Fibroblast of lung (primary cell): Measurements from ENCODE around the gene TOLLIP. TPM values are rescaled to one million over a fixed set of nuclear protein-coding genes. Genes with fewer than 3 reads are reported as not detected.

Experiments
- DNase-seq, 2 donors: peaks; one replicate each; pipeline versions ENCODE4 v3.0.0 to v3.0.0-alpha.2; 2010; ENCODE audit warnings: low read depth in 2 of 2
- H2AFZ ChIP-seq: 2 replicates; pipeline ENCODE4 v1.5.1; 2012; ENCODE audit warnings: low read length, control low read depth, inconsistent platforms
- H3K27ac ChIP-seq: 2 replicates; pipeline ENCODE4 v1.5.1; 2011; ENCODE audit warnings: low read length, control low read depth; ENCODE audit not compliant: insufficient read depth
- H3K27me3 ChIP-seq: 2 replicates; pipeline ENCODE4 v1.5.1; 2011; ENCODE audit warnings: mild to moderate bottlenecking, low read length; ENCODE audit not compliant: control insufficient read depth, insufficient read depth
- H3K36me3 ChIP-seq: 2 replicates; pipeline ENCODE4 v1.5.1; 2011; ENCODE audit warnings: low read length; ENCODE audit not compliant: control insufficient read depth, insufficient read depth
- H3K4me1 ChIP-seq: 2 replicates; pipeline ENCODE4 v1.5.1; 2011; ENCODE audit warnings: low read length; ENCODE audit not compliant: control insufficient read depth, insufficient read depth; ENCODE audit errors: extremely low read depth
- H3K4me2 ChIP-seq: 2 replicates; pipeline ENCODE4 v1.5.1; 2011; ENCODE audit warnings: low read length, control low read depth; ENCODE audit not compliant: insufficient read depth; ENCODE audit errors: extremely low read depth
- H3K4me3 ChIP-seq, 4 experiments: fragments of 200-600 bp in 1 of 4; sonication (generic) in 1 of 4; replicated peaks in 1 of 4; 2 replicates each; pipeline ENCODE4 v1.5.1; 2011 to 2016; ENCODE audit warnings: low read length in 4 of 4, low read depth in 3 of 4, mild to moderate bottlenecking in 3 of 4, control low read depth in 2 of 4, inconsistent platforms in 1 of 4, mixed read lengths in 1 of 4; ENCODE audit not compliant: insufficient read depth in 1 of 4; ENCODE audit errors: control extremely low read depth in 1 of 4
- H3K79me2 ChIP-seq: 2 replicates; pipeline ENCODE4 v1.5.1; 2012; ENCODE audit warnings: mild to moderate bottlenecking, low read length, inconsistent platforms; ENCODE audit not compliant: control insufficient read depth, insufficient read depth
- H3K9ac ChIP-seq: 2 replicates; pipeline ENCODE4 v1.5.1; 2011; ENCODE audit warnings: mild to moderate bottlenecking, low read length, control low read depth; ENCODE audit not compliant: insufficient read depth
- H3K9me3 ChIP-seq: 2 replicates; pipeline ENCODE4 v1.5.1; 2012; ENCODE audit warnings: low read depth, low read length; ENCODE audit not compliant: control insufficient read depth, insufficient read depth
- H4K20me1 ChIP-seq: 2 replicates; pipeline ENCODE4 v1.5.1; 2011; ENCODE audit warnings: low read length; ENCODE audit not compliant: control insufficient read depth, insufficient read depth; ENCODE audit errors: extremely low read depth
- CTCF ChIP-seq, 2 donors: IDR thresholded peaks in 1 of 2; conservative IDR thresholded peaks in 1 of 2; 1 replicate in 1 of 2; 2 replicates in 1 of 2; pipeline ENCODE4 v1.5.1; 2011 to 2012; ENCODE audit warnings: low read length in 2 of 2, control low read depth in 1 of 2, inconsistent platforms in 1 of 2, low read depth in 1 of 2, mild to moderate bottlenecking in 1 of 2
- EZH2 ChIP-seq: IDR thresholded peaks from 2 replicates; pipeline ENCODE4 v1.5.1; 2012; ENCODE audit warnings: low read length, control low read depth, mild to moderate bottlenecking; ENCODE audit errors: missing control alignments
- polyA plus RNA-seq, 2 donors: library from polyadenylated mRNA; depleted of rRNA in 1 of 2; stranded (reverse) in 1 of 2; unstranded in 1 of 2; fragments of >200 nt; gene quantifications; 2 replicates each; pipeline ENCODE4 v1.2.1, GENCODE V29; 2011 to 2012; ENCODE audit warnings: missing spikeins in 1 of 2
- total RNA-seq: library from RNA; depleted of rRNA; stranded (reverse); fragments of >200 nt; gene quantifications from 2 replicates; pipeline ENCODE4 v1.2.1, GENCODE V29; 2014

Gene TOLLIP
- total and polyA plus RNA-seq, 2 donors (not counting 1 experiment from before 2014, with no cell fraction given) = 28.4 to 34.6 TPM

DNA sequence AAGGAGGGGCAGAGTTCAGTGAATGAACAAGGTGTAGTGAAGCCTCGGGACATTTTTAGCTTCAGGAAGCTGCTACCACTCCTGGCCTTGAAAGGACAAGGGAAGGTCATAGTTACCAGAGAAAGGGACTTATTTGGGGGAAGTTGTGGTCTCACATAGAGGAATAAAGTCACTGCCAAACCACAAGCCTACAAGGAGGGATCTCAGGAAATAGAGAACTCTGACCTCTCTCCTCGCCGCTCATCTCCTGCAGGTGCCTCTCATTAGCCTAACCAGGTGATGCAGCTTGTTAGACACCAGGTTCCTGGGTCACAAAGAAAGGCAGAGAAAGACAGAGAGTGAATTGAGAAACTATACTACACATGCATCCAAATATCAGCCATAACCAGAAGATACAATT, 14.3 kb upstream of the TOLLIP start:
- no peaks in the 10 kb centered on the region for H3K36me3 ChIP-seq
- no peak overlapping the region for H3K27ac ChIP-seq
- no peak overlapping the region for H3K9ac ChIP-seq
- H3K4me3 ChIP-seq = no peak overlapping the region
- H3K27me3 ChIP-seq = no peaks in the 10 kb centered on the region
- no peaks in the 10 kb centered on the region for H4K20me1 ChIP-seq
- no peak overlapping the region for H3K4me2 ChIP-seq
- no peaks in the 10 kb centered on the region for H3K9me3 ChIP-seq
- no peaks in the 10 kb centered on the region for H3K79me2 ChIP-seq
- no peak for DNase-seq
- no peak overlapping the region for H2AFZ ChIP-seq
- no peak for TF ChIP-seq CTCF (conservative IDR thresholded peaks at IDR 0.05 in 1 of 2, IDR thresholded peaks at IDR 0.05 in 1 of 2; ENCODE audit: low read depth in 1 of 2, low read length in 2 of 2)
- no peak for TF ChIP-seq EZH2
- no peaks in the 10 kb centered on the region for H3K4me1 ChIP-seq

GRCh38 chr11:1317993-1318392, 8.6 kb upstream of the TOLLIP start:
- H2AFZ ChIP-seq = no peak overlapping the region
- DNase-seq = no peak
- H3K9me3 ChIP-seq = no peaks in the 10 kb centered on the region
- H3K27me3 ChIP-seq = no peaks in the 10 kb centered on the region
- H3K4me3 ChIP-seq = no peak overlapping the region
- no peak for TF ChIP-seq CTCF (conservative IDR thresholded peaks at IDR 0.05 in 1 of 2, IDR thresholded peaks at IDR 0.05 in 1 of 2; ENCODE audit: low read depth in 1 of 2, low read length in 2 of 2)
- no peak for TF ChIP-seq EZH2
- H3K4me1 ChIP-seq = no peaks in the 10 kb centered on the region
- H4K20me1 ChIP-seq = no peaks in the 10 kb centered on the region
- H3K4me2 ChIP-seq = no peak overlapping the region
- no peak overlapping the region for H3K9ac ChIP-seq
- no peaks in the 10 kb centered on the region for H3K79me2 ChIP-seq
- H3K27ac ChIP-seq = no peak overlapping the region
- no peaks in the 10 kb centered on the region for H3K36me3 ChIP-seq

- Histone ChIP-seq H3K4me3 (no peak overlapping the region), H3K9me3 (no peaks in the 10 kb centered on the region), H3K27ac (no peak overlapping the region), H3K4me2 (no peak overlapping the region), H3K4me1 (no peaks in the 10 kb centered on the region), H3K79me2 (no peaks in the 10 kb centered on the region), H3K27me3 (no peaks in the 10 kb centered on the region), H3K36me3 (no peaks in the 10 kb centered on the region), H2AFZ (no peak overlapping the region), H3K9ac (no peak overlapping the region), H4K20me1 (no peaks in the 10 kb centered on the region)
- no peak for DNase-seq
- TF ChIP-seq EZH2 (no peak), CTCF (conservative IDR thresholded peaks at IDR 0.05 in 1 of 2, IDR thresholded peaks at IDR 0.05 in 1 of 2; ENCODE audit: low read depth in 1 of 2, low read length in 2 of 2) (no peak)
These were observed 8.0 kb upstream of the TOLLIP start for GRCh38 chr11:1317432-1317831.
